GM23338 (cell line): ENCODE results near the gene MATK.
"Not testable (repeated sequence)": the region's sequence is repeated elsewhere in the genome, so short reads cannot be mapped to it uniquely, and the experiment has no call there.

Experiments used
- EZH2 ChIP-seq: fragments of 200-600 bp; sonication (generic); IDR thresholded peaks from one replicate; pipeline ENCODE4 v1.8.0; 2017; ENCODE audit warnings: antibody characterized with exemption, mild to moderate bottlenecking, low read depth; ENCODE audit not compliant: unreplicated experiment
- EZH2phosphoT487 ChIP-seq: fragments of 200-600 bp; sonication (generic); IDR thresholded peaks from one replicate; pipeline ENCODE4 v1.8.1; 2018; ENCODE audit warnings: antibody characterized with exemption; ENCODE audit not compliant: unreplicated experiment
- TF ChIP-seq, protein P1 (sequence below), 2 experiments: fragments of 200-600 bp in 1 of 2; sonication (generic) in 1 of 2; conservative IDR thresholded peaks; 2 replicates each; pipeline versions ENCODE4 v1.5.1 to v1.6.1; 2016 to 2017; ENCODE audit warnings: antibody characterized with exemption in 2 of 2, low read depth in 2 of 2, mild to moderate bottlenecking in 2 of 2, moderate library complexity in 1 of 2

DNA sequence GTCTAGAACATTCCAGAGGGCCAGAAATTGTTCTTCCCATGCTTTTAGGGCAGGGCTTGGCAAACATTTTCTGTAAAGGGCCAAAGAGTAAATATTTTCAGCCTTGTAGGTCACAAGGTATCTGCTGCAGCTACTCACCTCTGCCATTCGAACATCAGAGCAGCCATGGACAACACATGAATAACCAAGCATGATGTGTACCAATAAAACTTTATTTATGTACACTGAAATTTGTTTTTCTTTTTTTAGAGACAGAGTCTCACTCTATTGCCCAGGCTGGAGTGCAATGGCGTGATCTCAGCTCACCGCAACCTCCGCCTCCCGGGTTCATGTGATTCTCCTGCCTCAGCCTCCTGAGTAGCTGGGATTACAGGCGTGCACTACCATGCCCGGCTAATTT is 28.5 kb downstream of the MATK start:
- TF ChIP-seq EZH2, EZH2phosphoT487: not testable (repeated sequence)
- TF ChIP-seq, protein P1, sequence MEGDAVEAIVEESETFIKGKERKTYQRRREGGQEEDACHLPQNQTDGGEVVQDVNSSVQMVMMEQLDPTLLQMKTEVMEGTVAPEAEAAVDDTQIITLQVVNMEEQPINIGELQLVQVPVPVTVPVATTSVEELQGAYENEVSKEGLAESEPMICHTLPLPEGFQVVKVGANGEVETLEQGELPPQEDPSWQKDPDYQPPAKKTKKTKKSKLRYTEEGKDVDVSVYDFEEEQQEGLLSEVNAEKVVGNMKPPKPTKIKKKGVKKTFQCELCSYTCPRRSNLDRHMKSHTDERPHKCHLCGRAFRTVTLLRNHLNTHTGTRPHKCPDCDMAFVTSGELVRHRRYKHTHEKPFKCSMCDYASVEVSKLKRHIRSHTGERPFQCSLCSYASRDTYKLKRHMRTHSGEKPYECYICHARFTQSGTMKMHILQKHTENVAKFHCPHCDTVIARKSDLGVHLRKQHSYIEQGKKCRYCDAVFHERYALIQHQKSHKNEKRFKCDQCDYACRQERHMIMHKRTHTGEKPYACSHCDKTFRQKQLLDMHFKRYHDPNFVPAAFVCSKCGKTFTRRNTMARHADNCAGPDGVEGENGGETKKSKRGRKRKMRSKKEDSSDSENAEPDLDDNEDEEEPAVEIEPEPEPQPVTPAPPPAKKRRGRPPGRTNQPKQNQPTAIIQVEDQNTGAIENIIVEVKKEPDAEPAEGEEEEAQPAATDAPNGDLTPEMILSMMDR (conservative IDR thresholded peaks at IDR 0.05; ENCODE audit: low read depth in 2 of 2): not testable (repeated sequence)
